A549 treated with RU486 at 1 μM for 4 hours (cell line): ENCODE measurements around the gene ZNF805. TPM values are rescaled to one million over a fixed set of nuclear protein-coding genes. Genes with fewer than 3 reads are reported as not detected.

Experiments
- total RNA-seq: library from RNA; stranded (reverse); fragments of 200-300 nt; extraction: Qiagen RNA extraction; gene quantifications from 5 replicates; pipeline ENCODE4 v1.2.3, GENCODE V29; 2022; ENCODE audit warnings: low read depth

Gene ZNF805
- 1.2 to 2.5 TPM (median 1.8 TPM) in 5 replicates for total RNA-seq

GRCh38 chr19:57240311-57241090 is at the start of gene ZNF805:
Gene ZNF805 (plus strand): TSS chr19:57240632. CDS start chr19:57240892, 260 bp downstream.

GRCh38 chr19:57191141-57192076 is 49.0 kb upstream of the ZNF805 start, which contains the start of gene ZNF264:
Gene ZNF264 (plus strand): TSS chr19:57191500. CDS start chr19:57191914, 414 bp downstream.

GRCh38 chr19:57280165-57280961 is 39.9 kb downstream of the ZNF805 start, which contains the start of gene ZNF460:
Gene ZNF460 (plus strand): TSS chr19:57280485. CDS start chr19:57280807, 322 bp downstream.

Other genes with a start within 250 kb of the ZNF805 start
- gene USP29, start 120.6 kb upstream of the ZNF805 start, total RNA-seq = not detected in 5 replicates
- not detected in 5 replicates for gene ZIM3, start 95.4 kb upstream of the ZNF805 start, total RNA-seq
- gene DUXA, start 73.1 kb upstream of the ZNF805 start, total RNA-seq = not detected in 5 replicates
- 6.3 to 8.8 TPM (median 7.4 TPM) in 5 replicates for gene ZNF264, start 49.1 kb upstream of the ZNF805 start, total RNA-seq
- 0.27 to 0.61 TPM (median 0.32 TPM) in 4 of 5 replicates, not detected in the other for gene AURKC, start 9.6 kb upstream of the ZNF805 start, total RNA-seq
- gene ZNF460, start 39.9 kb downstream of the ZNF805 start, total RNA-seq = 0.77 to 1.2 TPM (median 1.0 TPM) in 5 replicates
- gene ZNF543, start 79.8 kb downstream of the ZNF805 start, total RNA-seq = 0.82 to 2.0 TPM (median 1.5 TPM) in 5 replicates
- gene ZNF304, start 110.6 kb downstream of the ZNF805 start, total RNA-seq = 1.7 to 2.1 TPM (median 2.1 TPM) in 5 replicates
- 14.3 to 17.8 TPM (median 15.6 TPM) in 5 replicates for gene TRAPPC2B, start 122.9 kb downstream of the ZNF805 start, total RNA-seq
- 1.4 to 2.0 TPM (median 1.6 TPM) in 5 replicates for gene ZNF547, start 122.9 kb downstream of the ZNF805 start, total RNA-seq
- 2.9 to 4.0 TPM (median 3.5 TPM) in 5 replicates for gene ZNF548, start 149.2 kb downstream of the ZNF805 start, total RNA-seq
- 2.9 to 6.8 TPM (median 4.8 TPM) in 5 replicates for gene ZNF17, start 170.5 kb downstream of the ZNF805 start, total RNA-seq
- gene ZNF749, start 194.7 kb downstream of the ZNF805 start, total RNA-seq = 13.7 to 16.8 TPM (median 15.4 TPM) in 5 replicates
- gene VN1R1, start 216.5 kb downstream of the ZNF805 start, total RNA-seq = 0.06 to 0.13 TPM in 2 of 5 replicates, not detected in the others
- 0.83 to 1.5 TPM (median 1.2 TPM) in 5 replicates for gene ZNF772, start 236.9 kb downstream of the ZNF805 start, total RNA-seq
- gene ZNF419, start 247.1 kb downstream of the ZNF805 start, total RNA-seq = 4.6 to 7.6 TPM (median 6.7 TPM) in 5 replicates